ENCODE results near the gene CD300E. TPM values are rescaled to one million over a fixed set of nuclear protein-coding genes. Genes with fewer than 3 reads are reported as not detected.

The CD300E gene
- total and polyA plus RNA-seq, 8 donors = 0.24 to 28.7 (median 0.46) TPM

- intact Hi-C loops (cut with DNase I) = no loop called here
- no peak overlapping the region for H3K27ac ChIP-seq
- H3K36me3 ChIP-seq = no peaks in the 10 kb centered on the region
- no peak overlapping the region for H3K4me3 ChIP-seq
- ATAC-seq = no peak
- H3K4me1 ChIP-seq = peaks cover 0 to 30% of the 10 kb centered on the region in 2 donors
- no peak for DNase-seq
- TF ChIP-seq CTCF (IDR thresholded peaks at IDR 0.05) = no peak
- no peaks in the 10 kb centered on the region for H3K9me3 ChIP-seq
- H3K27me3 ChIP-seq = peaks cover 0 to 50% of the 10 kb centered on the region in 2 donors
Observed at GRCh38 chr17:74565126-74565525, 58.4 kb downstream of the CD300E start.

GRCh38 chr17:74563358-74563757 is 60.2 kb downstream of the CD300E start:
- intact Hi-C loops (cut with DNase I) = no loop called here
- peaks cover 0 to 20% of the 10 kb centered on the region in 2 donors for H3K4me1 ChIP-seq
- peaks cover 0 to 42% of the 10 kb centered on the region in 2 donors for H3K27me3 ChIP-seq
- ATAC-seq (no peak), DNase-seq (no peak)
- no peaks in the 10 kb centered on the region for H3K36me3 ChIP-seq
- no peak for TF ChIP-seq CTCF (IDR thresholded peaks at IDR 0.05)
- H3K4me3 ChIP-seq = no peak overlapping the region
- H3K27ac ChIP-seq = no peak overlapping the region
- H3K9me3 ChIP-seq = no peaks in the 10 kb centered on the region

GRCh38 chr17:74561586-74561985 is 62.0 kb downstream of the CD300E start:
- no peak for ATAC-seq
- no peak overlapping the region for H3K27ac ChIP-seq
- peaks cover 0 to 2% of the 10 kb centered on the region in 2 donors for H3K4me1 ChIP-seq
- DNase-seq = no peak
- no peaks in the 10 kb centered on the region for H3K36me3 ChIP-seq
- peaks cover 0 to 30% of the 10 kb centered on the region in 2 donors for H3K27me3 ChIP-seq
- intact Hi-C loops (cut with DNase I) = no loop called here
- H3K9me3 ChIP-seq = no peaks in the 10 kb centered on the region
- no peak for TF ChIP-seq CTCF (IDR thresholded peaks at IDR 0.05)
- no peak overlapping the region for H3K4me3 ChIP-seq

Other genes with a start within 250 kb of the CD300E start
- gene GPRC5C, start 191.7 kb downstream of the CD300E start, total RNA-seq = 100 to 1,000 TPM in 1 of 2 donors, 10 to 100 TPM in 1; 47.8 to 107 TPM
- gene GPRC5C, start 191.7 kb downstream of the CD300E start, polyA plus RNA-seq (ENCODE audit: insufficient read length in 6 of 6) = 10 to 100 TPM; 47.3 to 69.5 (median 54.1) TPM
- gene CD300A, start 157.1 kb downstream of the CD300E start, total RNA-seq = 10 to 100 TPM in 1 of 2 donors, 1 to 10 TPM in 1; 9.1 to 35.5 TPM
- 1 to 10 TPM; 1.6 to 3.6 (median 2.1) TPM for gene CD300A, start 157.1 kb downstream of the CD300E start, polyA plus RNA-seq (ENCODE audit: insufficient read length in 6 of 6)
- gene CD300LB, start 92.3 kb downstream of the CD300E start, total RNA-seq = 1 to 10 TPM in 1 of 2 donors, under 1 TPM in 1; 0.58 to 1.6 TPM
- under 1 TPM; 0.13 to 0.44 (median 0.23) TPM for gene CD300LB, start 92.3 kb downstream of the CD300E start, polyA plus RNA-seq (ENCODE audit: insufficient read length in 6 of 6)
- 10 to 100 TPM in 1 of 2 donors, 1 to 10 TPM in 1; 6.6 to 11.0 TPM for gene CD300C, start 77.6 kb downstream of the CD300E start, total RNA-seq
- gene CD300C, start 77.6 kb downstream of the CD300E start, polyA plus RNA-seq (ENCODE audit: insufficient read length in 6 of 6) = under 1 TPM; 0.40 to 0.61 (median 0.53) TPM
- gene CD300H, start 56.2 kb downstream of the CD300E start, total RNA-seq = under 1 TPM in 1 of 2 donors, not detected in 1; 0.76 TPM
- under 1 TPM in 2 of 6 donors, not detected in 4; 0.32 to 0.64 TPM for gene CD300H, start 56.2 kb downstream of the CD300E start, polyA plus RNA-seq (ENCODE audit: insufficient read length in 6 of 6)
- gene CD300LD, start 31.5 kb downstream of the CD300E start, total RNA-seq = under 1 TPM in 1 of 2 donors, not detected in 1; 0.29 TPM
- not detected for gene CD300LD, start 31.5 kb downstream of the CD300E start, polyA plus RNA-seq (ENCODE audit: insufficient read length in 6 of 6)
- gene CD300LF, start 89.2 kb upstream of the CD300E start, total RNA-seq = 10 to 100 TPM; 18.7 to 26.7 TPM
- under 1 TPM; 0.33 to 0.85 (median 0.63) TPM for gene CD300LF, start 89.2 kb upstream of the CD300E start, polyA plus RNA-seq (ENCODE audit: insufficient read length in 6 of 6)
- 1 to 10 TPM; 3.2 to 4.8 TPM for gene RAB37, start 113.5 kb upstream of the CD300E start, total RNA-seq
- 10 to 100 TPM in 5 of 6 donors, 1 to 10 TPM in 1; 9.4 to 11.2 (median 10.5) TPM for gene RAB37, start 113.5 kb upstream of the CD300E start, polyA plus RNA-seq (ENCODE audit: insufficient read length in 6 of 6)
- 10 to 100 TPM; 25.5 to 37.5 TPM for gene NHERF1, start 124.9 kb upstream of the CD300E start, total RNA-seq
- 10 to 100 TPM; 44.9 to 65.5 (median 52.2) TPM for gene NHERF1, start 124.9 kb upstream of the CD300E start, polyA plus RNA-seq (ENCODE audit: insufficient read length in 6 of 6)
- gene NAT9, start 152.6 kb upstream of the CD300E start, total RNA-seq = 10 to 100 TPM; 42.8 to 45.8 TPM
- gene NAT9, start 152.6 kb upstream of the CD300E start, polyA plus RNA-seq (ENCODE audit: insufficient read length in 6 of 6) = 10 to 100 TPM; 40.3 to 52.8 (median 47.9) TPM
- under 1 TPM in 1 of 2 donors, not detected in 1; 0.26 TPM for gene GRIN2C, start 236.1 kb upstream of the CD300E start, total RNA-seq
- under 1 TPM; 0.15 to 0.43 (median 0.26) TPM for gene GRIN2C, start 236.1 kb upstream of the CD300E start, polyA plus RNA-seq (ENCODE audit: insufficient read length in 6 of 6)
- gene FDXR, start 249.3 kb upstream of the CD300E start, total RNA-seq = 10 to 100 TPM in 1 of 2 donors, 1 to 10 TPM in 1; 7.7 to 17.2 TPM
- 1 to 10 TPM; 5.3 to 7.8 (median 6.2) TPM for gene FDXR, start 249.3 kb upstream of the CD300E start, polyA plus RNA-seq (ENCODE audit: insufficient read length in 6 of 6)